ENCODE measurements around the gene TTLL8.

The TTLL8 gene

GRCh38 chr22:50040717-50041116 lies 17.4 kb downstream of the TTLL8 start:
- DNase-seq (ENCODE audit: low spot score) = peak; percentile 20

- DNase-seq (ENCODE audit: low spot score) = no peak
Measured at GRCh38 chr22:50039669-50040443, 18.2 kb downstream of the TTLL8 start.

- no peak for DNase-seq (ENCODE audit: low spot score)
Measured at GRCh38 chr22:50035976-50036724, 21.9 kb downstream of the TTLL8 start.

DNA sequence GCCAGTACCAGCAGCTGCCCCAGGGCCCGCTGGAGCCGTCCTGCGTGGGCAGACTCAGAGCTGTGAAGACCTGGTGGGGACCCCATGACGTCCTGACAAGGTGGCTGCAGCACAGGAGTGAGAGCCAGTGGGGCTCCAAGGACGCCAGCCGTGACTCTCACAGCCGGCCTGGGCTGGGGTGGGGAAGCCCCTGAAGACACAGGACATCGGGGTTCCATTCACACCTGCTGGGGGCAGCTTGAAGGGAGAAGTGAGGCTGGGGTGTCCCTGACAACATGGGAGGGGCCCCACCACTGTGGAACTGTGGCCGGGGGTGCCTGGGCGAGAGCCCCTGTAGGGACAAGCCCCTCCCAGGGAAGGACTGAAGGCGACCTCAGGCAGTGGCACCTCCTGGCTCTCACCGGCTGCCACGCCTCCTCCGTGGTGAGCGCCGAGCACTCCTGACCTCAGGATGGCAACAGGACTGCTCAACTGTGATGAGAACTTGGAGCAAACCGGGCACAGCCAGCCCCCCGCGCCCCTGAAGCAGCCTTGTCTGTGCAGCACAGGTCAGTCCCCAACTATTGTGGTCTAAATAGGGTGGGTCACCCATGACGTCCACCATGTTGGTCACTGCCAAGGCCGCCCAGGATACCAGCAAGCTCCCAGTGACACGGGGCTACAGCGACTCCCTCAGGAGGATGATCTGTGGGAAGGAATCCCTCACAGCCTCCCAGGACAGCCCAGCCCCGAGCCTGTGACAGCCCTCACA lies 22.8 kb downstream of the TTLL8 start:
- no peak for DNase-seq (ENCODE audit: low spot score)

DNA sequence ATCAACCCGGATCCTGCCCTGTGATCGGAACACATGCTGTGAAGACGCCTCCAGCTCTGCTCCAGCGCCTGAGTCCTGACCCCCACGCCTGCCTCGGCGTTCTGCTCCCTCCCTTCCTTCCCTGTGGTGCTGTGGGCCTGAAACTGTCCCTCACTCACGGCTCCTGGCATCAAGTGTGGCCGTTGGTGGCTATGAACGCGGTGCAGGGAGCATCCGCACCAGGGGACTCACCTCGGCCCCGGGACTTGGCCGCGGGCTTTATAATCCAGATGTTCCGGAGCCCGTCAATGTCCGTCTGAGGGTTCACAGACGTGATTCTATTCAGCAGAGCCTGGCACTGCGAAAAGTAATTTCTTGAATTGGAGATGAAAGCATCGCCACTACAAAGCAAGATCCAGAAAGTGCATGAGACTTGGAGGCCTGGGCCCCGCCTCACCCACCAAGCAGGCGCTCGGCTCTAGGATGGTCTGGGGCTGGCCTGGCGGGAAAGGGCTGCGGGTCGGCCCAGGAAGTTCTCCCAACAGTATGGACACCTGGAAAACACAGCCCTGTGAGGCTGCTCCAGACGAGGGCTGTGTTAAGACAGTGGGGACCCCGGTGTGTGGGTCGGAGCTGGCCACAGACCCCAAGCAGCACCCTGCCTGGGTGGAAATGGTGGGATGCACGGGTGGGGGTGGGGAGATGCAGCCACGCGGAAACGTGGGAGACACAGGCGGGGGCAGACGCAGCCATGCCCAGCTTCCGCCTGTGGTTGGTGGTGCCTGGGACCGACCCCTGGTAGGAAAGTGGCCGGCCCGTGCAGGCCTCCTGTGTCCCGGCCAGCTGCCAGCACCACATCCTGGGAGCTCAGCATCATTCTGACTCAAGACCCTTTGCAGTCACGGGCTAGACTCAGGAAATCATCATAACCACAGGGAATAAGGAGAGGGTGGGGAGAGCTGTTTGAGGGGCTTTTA lies 23.7 kb downstream of the TTLL8 start:
- DNase-seq (ENCODE audit: low spot score) = no peak

DNA sequence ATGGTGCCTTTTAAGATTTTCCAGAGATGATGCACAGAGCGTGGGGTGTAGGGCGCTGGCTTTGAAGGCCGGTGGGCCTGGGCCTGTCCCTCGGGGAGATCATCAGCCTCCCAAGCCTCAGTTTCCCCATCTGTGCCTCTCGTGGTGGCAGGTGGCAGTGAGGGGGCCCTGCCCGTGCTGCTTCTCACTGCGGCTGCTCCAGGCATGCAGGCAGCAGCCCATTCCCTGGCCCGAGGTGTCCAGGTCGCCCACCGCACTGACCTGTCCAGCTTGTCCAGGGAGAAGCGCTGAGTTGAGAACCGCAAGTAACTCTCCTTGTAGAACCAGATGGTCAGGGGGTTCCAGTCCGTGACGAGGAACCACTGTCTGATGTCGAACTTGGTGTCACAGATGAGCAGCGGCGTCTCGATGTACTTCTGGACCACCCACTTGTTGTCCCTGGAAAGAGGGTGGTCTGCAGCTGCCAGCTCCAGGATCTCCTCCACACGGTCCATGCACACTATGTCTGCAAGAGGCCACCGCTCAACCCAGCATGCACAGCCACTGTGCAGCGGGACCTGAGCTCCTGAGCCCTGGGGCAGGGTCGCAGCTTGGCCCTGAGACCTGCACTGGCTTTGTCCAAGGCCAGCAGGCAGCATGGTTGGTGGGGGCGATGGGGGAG lies 25.0 kb downstream of the TTLL8 start:
- DNase-seq (ENCODE audit: low spot score) = no peak

DNA sequence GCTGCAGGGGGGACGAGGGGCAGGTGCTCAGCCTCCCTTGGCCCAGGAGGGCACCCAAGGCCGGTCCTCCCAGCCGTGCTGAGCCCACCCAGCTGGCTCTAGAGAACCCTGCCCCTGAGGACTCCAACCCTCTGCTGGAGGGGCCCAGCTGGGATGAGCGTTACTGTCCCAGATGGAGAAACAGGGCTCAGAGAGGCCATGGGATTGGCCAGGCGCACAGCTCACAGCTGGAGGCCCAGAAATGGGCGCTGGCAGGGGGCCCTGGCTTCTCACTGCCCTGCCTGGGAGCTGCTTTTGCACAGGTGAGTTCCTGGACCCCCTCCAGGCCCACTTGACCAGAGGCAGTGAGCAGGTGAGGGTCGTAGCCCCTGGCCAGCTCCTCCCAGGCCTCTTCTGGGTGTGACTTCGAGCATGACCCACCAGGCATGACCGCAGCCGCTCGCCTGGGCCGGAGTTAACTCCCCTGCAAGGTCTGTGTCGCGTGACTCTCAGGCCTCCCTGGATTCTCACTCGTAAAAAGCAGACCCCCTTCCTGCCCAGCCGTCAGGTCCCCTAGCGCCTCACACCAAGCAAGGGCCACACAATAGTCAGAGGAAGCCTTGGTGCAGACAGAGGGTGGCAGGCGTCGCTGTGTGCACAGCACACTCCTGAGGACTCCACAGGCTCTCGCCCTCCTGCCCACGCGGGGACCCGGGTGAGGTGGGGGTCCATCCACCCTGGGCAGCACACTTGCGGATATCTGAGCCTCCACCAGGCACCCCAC lies 25.8 kb downstream of the TTLL8 start:
- peak; percentile 30 for DNase-seq (ENCODE audit: low spot score)

GRCh38 chr22:50031189-50032091 lies 26.7 kb downstream of the TTLL8 start:
- DNase-seq (ENCODE audit: low spot score) = peak; percentile 37

DNA sequence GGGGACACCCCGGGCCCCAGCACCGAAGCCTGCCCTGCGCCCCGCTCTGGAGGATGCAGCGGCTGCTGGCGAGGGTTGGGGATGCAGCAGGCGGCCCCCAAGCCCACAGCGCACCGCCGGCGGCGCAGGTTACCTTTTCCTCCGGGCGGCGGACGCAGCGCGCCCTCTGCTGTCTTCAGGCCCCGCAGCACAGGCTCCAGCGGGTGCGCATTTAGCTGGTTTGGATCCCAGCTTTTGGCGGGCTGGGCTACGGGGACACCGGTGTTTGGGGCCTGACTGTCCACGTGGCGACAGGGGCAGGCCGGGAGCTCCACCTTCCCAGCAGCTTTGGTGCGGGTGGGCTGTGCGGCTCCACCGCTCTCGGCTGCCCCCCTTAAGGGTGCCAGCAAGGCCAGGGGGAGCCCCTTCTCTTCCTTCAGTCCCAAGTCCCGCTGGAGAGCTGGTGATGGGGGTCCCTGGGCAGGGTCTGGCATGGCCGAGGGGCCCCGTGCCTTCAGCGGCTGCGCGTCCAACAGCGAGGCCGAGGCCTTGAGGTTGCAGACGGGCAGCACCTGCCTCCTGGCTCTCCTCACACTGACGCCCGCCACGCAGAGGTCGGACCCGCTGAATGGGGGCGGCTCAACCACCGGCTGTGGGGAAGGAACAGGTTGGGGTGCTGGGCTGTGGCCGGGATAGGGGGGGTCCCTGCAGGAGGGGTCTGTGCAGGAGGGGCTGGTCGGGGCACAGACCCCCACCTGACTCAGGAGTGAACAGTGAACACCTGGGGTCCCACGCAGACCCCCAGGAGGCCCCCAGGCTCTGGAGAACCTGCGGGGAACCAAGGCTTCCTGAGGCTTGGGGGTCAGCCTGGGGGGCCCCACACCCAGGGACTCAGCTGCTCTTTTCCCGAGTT lies 27.6 kb downstream of the TTLL8 start:
- DNase-seq (ENCODE audit: low spot score) = peak; percentile 94

DNA sequence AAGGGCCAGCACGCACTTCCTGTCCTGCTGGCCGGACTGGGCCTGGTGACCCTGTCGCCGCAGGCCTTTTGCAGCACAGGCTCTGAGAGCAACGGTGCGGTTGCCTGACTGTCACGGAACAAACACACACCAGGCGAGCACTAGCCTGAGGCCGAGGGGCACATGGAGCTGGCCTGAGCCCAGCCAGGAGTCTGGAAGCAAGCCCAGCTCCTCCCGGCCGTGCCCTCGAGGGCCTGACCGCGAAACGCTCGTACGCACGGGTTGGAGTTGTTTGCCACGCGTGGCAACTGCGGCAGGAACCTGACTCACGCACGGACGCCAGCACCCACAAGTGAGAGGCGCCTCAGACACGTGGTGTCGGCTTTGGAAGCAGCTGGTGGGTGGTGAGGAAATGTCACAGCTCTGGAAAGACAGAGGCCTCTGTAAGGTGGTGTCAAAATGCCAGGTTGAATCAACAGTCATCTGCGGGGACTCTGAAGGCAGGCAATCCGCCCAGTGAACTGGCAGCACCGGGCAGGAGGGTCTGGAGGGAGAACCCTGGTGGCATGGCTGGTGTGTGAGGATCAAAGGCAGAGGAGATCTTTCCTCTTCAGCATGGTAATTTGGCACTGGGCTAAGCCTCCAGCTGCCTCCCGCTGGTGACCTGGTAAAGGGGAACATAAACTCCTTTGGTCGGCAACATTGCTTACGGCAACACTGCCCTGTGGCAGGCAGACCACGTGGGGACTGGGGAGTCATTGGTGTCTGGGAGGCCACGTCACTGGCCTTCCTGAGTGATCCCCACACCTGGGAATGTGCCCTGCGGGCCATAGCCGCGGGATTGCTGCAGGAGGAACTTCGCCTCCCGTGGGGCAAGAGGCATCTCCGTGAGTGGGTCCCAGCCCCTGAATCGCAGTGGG lies 30.2 kb downstream of the TTLL8 start:
- DNase-seq (ENCODE audit: low spot score) = peak; percentile 40

DNA sequence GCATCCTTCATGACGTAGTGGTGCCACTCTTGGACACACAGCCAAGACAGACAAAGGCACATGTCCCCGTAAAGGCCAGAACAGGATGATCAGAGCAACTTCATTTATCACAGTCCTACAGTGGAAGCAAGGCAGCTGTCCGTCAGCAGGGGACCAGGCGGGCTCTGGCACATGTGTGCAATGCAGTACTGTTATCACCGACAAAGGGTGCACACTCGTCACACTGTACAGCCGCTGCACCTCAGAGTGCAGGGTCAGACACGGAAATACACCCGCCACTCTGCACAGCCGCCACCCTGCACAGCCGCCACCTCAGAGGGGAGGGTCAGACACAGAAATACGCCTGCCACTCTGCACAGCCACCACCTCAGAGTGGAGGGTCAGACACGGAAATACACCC lies 32.1 kb downstream of the TTLL8 start:
- DNase-seq (ENCODE audit: low spot score) = no peak

- DNase-seq (ENCODE audit: low spot score) = no peak
Measured at GRCh38 chr22:50022171-50022819, 35.8 kb downstream of the TTLL8 start.

- DNase-seq (ENCODE audit: low spot score) = no peak
Measured at GRCh38 chr22:50020606-50021005, 37.5 kb downstream of the TTLL8 start.

DNA sequence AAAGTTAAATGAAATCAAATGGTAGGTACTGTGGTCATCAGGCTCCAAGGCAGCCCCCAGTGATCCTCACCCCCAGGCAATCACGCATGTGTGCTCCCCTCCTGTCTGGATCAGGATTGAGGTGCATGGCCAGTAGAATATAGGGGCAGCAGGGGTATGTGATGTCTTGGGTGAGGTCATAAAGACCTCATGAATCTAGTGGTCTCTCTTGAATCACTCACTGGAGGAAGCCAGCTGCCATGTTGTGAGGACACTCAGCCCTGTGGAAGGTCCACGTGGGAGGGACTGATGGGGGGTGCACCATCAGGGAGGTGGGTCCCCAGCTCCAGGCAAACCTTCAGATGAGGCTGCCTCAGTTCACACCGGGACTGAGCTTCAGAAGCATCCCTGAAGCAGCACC lies 38.8 kb downstream of the TTLL8 start:
- no peak for DNase-seq (ENCODE audit: low spot score)

DNA sequence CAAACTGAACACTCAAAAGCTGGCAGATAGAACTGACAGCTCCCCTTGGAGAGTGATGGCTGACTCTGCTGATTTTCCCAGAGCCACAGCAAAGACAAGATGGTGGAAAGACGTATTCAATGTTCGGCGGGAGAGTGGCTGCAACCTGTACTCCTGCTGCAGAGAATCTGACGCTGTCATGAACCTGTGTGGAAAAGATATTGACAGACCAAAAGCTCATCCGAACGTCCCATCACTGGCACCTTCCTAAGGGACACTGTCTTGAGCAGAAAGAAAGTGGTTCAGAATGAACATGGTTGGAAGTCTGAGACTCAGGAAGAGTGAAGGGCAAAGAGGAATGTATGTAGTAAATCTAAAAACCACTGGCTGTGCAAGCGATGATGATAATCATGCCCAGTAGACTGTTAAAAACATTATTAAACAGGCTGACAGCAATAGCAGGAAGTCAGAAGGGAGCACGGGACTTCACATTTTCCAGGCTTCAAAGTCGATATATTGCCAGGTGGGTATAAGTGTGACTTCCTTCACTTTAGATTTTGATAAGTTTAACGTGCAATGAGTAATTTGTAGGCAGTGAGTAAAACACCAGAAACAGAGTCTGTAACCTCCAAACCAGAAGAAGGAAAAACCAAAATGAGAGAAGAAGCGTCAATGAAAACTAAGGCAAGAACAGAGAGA lies 39.4 kb downstream of the TTLL8 start:
- DNase-seq (ENCODE audit: low spot score) = no peak

DNA sequence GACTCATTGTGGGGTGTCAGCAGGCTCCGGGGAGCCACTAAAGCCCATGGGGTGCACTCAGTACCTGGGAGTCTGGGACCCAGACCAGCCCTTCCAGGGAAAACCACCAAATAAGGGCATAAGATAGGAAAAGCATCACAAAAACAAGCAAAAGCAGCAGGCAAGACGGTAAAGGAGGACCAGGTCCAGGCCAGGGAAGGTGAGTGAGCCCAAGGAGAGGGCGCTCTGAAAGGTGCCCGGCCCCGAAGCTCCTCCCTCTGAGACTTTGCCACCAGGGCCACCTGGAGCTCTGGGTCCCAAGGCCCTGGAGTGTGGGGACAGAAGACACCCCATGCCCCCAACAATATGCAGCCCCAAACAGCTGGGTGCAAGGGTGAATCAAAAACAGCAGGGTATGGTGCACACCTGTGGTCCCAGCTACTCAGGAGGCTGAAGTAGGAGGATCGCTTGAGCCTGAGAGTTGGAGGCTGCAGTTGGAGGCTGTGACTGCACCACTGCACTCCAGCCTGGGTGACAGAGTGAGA lies 40.3 kb downstream of the TTLL8 start:
- no peak for DNase-seq (ENCODE audit: low spot score)

All from D341Med (cell line).